HUES64 (cell line): ENCODE results near the gene EDN3.
"Not testable (repeated sequence)": the region's sequence is repeated elsewhere in the genome, so short reads cannot be mapped to it uniquely, and the experiment has no call there.

Source experiments
- H3K27ac ChIP-seq: 2 replicates; pipeline ENCODE4 v1.7.0; 2013; ENCODE audit warnings: low read depth, low read length, inconsistent platforms
- H3K27me3 ChIP-seq: 2 replicates; pipeline ENCODE4 v1.6.1; 2013; ENCODE audit warnings: mild to moderate bottlenecking, low read length; ENCODE audit not compliant: insufficient read depth
- H3K36me3 ChIP-seq: 2 replicates; pipeline ENCODE4 v1.6.1; 2013; ENCODE audit warnings: mild to moderate bottlenecking, low read length; ENCODE audit not compliant: insufficient read depth
- H3K4me1 ChIP-seq: 2 replicates; pipeline ENCODE4 v1.6.1; 2013; ENCODE audit warnings: mild to moderate bottlenecking, low read length, moderate library complexity; ENCODE audit not compliant: insufficient read depth
- H3K4me3 ChIP-seq: 2 replicates; pipeline ENCODE4 v1.5.1; 2013; ENCODE audit warnings: mild to moderate bottlenecking, low read length, moderate library complexity
- H3K9ac ChIP-seq: 2 replicates; pipeline ENCODE4 v1.6.1; 2013; ENCODE audit warnings: mild to moderate bottlenecking, low read depth, low read length
- H3K9me3 ChIP-seq: 2 replicates; pipeline ENCODE4 v1.6.1; 2013; ENCODE audit warnings: low read depth, low read length; ENCODE audit not compliant: insufficient read depth
- WGBS: fragments of 150-250, 120-280 bp; methylation state at CpG from one replicate; pipeline ENCODE4 v1.1.7; 2013; ENCODE audit warnings: missing lambda C conversion rate; 5-methylcytosine and 5-hydroxymethylcytosine counted together

EDN3 gene

DNA sequence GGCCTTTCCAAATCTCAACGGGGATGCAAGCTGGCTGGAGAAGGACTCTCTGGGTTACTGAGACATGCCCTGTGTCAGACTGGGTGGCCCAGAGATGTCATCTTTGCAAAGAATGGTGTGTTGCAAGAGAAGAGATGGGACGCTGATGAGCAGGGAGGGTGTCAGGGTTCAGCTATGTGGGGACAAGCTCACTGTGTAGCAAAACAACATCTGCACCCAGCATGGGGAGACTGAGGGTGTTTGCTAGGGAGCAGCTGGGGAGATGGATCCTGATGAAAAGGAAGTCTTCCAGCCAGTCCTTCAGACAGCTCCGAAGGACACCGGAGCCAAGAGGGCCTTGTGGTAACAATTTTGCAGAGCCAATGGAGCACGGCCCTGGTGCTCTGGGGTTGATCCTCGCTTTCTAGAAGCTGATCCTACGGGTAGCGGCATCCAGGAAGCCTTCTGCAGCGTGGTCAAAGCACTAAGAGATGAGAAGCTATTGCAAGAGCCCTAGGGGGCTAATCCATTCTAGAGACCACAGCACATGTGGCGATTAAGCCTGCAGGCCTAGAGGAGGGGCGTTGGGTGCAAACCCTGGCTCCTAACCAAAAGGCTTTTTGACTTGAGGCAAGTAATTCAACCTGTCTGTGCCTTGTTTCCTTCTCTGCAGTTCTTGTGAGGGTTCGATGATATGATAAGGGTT, 39.9 kb downstream of the EDN3 start:
- Histone ChIP-seq H3K27me3 (no peaks in the 10 kb centered on the region), H3K9me3 (peaks cover 3% of the 10 kb centered on the region; the same call in 1 of the 2 replicates), H3K4me3 (no peak overlapping the region), H3K27ac (no peak overlapping the region), H3K9ac (no peak overlapping the region), H3K36me3 (no peaks in the 10 kb centered on the region), H3K4me1 (no peaks in the 10 kb centered on the region)
- 91% methylated on average over 12 of the region's 12 CpGs for WGBS

DNA sequence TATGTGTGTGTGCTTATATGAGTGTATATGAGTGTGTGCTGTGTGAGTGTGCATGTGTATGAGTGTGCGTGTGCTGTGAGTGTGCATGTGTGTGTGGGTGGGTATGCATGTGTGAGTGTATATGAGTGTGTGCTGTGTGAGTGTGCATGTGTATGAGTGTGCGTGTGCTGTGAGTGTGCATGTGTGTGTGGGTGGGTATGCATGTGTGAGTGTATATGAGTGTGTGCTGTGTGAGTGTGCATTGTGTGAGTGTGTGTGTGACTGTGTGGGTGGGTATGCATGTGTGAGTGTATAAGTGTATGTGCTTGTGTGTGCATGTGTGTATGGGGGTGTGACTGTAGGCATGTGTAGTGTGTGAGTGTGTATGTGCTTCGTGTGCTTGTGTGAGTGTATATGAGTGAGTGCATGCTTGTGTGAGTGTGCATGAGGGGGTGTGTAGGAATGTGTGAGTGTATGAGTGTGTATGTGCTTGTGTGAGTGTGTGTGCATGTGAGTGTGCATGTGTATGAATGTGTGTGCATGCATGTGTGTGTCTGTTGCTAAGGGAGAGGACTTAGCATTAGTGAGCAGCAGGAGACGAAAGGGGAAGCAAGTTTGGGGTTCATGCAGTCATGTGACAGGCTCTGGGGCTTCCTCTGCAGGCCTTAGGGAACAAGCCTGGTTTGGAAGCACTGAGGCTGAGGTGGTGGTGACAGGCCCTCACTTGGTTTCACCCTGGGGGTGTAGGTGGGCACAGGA, 41.0 kb downstream of the EDN3 start:
- H3K9me3 ChIP-seq, H3K36me3 ChIP-seq, H3K27ac ChIP-seq, H3K9ac ChIP-seq, H3K27me3 ChIP-seq, H3K4me3 ChIP-seq, H3K4me1 ChIP-seq: not testable (repeated sequence)
- WGBS: 93% methylated on average over 4 of the region's 4 CpGs

DNA sequence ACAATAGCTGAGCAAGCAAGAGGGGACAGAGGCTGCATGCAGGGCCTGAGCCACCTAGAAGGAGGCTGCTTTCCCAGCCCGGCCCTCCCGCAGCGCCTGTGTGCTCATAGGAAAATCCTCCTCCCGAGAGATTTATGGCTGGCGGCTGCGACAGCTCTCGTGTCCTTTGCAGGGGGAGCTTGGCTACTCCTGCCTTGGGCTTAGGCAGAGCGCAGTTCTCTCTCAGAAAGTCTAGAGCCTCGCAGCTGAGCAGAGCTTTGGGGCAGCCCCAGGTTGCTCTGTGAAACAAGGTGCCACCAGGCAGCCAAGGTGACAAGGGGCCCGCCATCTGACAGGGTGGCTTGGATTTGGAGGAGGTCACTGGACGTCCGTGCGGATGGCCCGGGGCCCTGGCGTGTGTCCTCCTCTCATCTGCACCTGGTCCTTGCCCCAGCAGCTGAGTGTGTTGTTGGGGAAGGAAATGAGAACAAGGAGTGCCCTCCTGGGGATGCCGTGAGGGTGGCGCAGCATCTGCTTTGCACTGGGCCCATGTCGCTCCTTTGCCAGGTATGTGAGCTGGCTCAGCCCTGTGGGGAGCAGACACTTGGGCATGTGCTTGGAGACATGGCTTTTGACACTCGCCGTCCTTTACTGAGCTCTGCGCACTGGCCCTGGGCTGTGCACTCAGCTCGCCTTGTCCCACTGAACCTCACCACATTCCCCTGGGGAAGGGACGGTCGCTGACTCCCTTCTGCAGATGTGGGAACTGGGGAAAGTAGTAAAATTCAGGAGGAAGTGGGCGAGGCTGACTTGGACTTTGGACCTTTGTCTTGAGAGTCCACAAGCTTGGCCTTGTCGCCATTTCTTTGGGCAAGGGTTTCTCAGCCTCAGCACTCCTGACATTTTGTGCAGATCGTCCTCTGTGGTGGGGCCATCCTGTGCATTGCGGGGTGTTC, 41.9 kb downstream of the EDN3 start:
- Histone ChIP-seq H3K4me1 (no peaks in the 10 kb centered on the region), H3K27ac (no peak overlapping the region), H3K27me3 (no peaks in the 10 kb centered on the region), H3K9me3 (peaks cover 3% of the 10 kb centered on the region; the same call in 1 of the 2 replicates), H3K4me3 (no peak overlapping the region), H3K9ac (no peak overlapping the region), H3K36me3 (no peaks in the 10 kb centered on the region)
- WGBS: 92% methylated on average over 28 of the region's 28 CpGs

DNA sequence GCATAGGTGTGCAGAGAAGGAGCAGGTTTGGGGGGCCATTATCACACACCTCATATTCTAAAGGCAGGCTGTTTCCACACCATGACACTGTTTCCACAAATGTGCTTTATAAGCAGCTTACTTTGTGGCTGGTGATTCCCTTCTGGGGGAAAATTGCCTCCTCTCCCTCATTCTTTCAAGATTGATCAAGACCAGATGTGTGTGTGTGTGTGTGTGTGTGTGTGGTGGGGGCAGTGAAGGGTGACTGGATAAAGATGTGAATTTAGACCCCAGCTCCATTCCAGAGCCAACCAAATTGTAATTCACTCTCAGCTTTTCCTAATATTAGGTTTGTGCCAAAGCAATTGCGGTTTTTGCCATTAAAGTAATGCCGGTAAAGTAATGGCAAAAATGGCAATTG, 45.6 kb downstream of the EDN3 start:
- no peaks in the 10 kb centered on the region for H3K4me1 ChIP-seq
- H3K27ac ChIP-seq: no peak overlapping the region
- no peak overlapping the region for H3K9ac ChIP-seq
- H3K27me3 ChIP-seq: no peaks in the 10 kb centered on the region; the same call in 1 of the 2 replicates
- H3K36me3 ChIP-seq: no peaks in the 10 kb centered on the region
- 94% methylated on average over 2 of the region's 2 CpGs for WGBS
- peaks cover 3% of the 10 kb centered on the region; the same call in 1 of the 2 replicates for H3K9me3 ChIP-seq
- H3K4me3 ChIP-seq: no peak overlapping the region

DNA sequence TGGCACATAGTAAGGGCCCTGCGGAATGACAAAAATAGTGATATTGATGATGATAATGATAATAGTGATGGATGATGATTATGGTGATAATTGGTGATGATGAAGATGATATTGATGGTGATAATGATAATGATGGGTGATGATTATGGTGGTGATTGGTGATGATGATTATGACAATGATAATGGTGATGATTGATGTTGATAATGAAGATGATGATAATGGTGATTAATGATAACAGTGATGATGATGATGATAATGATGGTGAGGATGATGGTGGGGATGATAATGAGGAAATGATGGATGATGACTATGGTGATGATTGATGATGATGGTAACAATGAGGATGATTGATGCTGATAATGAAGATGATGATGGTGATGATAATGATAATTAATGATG, 48.9 kb downstream of the EDN3 start:
- Histone ChIP-seq H3K36me3 (no peaks in the 10 kb centered on the region), H3K9me3 (no peaks in the 10 kb centered on the region), H3K4me3 (no peak overlapping the region), H3K9ac (no peak overlapping the region), H3K4me1 (no peaks in the 10 kb centered on the region), H3K27ac (no peak overlapping the region), H3K27me3 (no peaks in the 10 kb centered on the region; the same call in 1 of the 2 replicates)
- WGBS: 95% methylated on average over 1 of the region's 1 CpG

DNA sequence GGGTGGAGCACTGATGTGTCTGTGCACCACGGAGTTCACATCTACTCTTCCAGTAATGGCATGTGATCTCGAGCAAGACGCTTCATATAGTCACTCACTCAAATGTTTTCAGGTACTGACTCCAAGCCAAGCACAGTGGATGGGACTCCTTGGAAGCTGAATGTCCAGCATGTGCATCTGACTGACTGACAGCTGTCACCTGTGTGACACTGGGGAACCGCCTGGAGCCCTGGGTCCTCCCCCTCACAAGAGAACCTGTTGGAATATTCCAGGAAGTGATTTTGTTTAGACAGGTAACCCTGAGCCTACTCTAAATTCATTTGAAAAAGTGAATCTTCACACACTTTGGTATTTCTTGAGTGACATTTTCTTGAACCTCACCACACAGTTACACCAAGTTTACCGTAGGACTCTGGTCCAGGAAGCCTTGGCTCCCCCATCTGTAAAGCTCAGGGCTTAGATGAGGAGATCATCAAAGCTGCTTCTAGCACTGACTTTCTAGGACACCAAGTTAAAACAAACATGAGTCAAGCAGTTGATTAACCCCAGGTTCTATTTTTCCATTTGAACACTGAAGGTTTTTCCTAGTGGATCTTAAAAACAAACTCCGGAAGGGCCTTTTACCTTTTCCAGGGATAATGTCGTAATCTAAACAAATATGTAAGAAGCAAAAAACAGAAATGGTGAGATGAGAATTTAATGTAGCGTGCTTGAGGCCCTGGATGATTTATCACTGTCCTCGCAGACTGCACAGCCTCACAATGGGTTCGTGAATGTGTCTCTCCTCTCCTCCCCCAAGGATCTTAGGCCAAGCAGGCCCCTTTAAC, 50.1 kb downstream of the EDN3 start:
- WGBS: 90% methylated on average over 10 of the region's 10 CpGs
- H3K36me3 ChIP-seq: no peaks in the 10 kb centered on the region
- H3K9me3 ChIP-seq: no peaks in the 10 kb centered on the region
- H3K9ac ChIP-seq: no peak overlapping the region
- no peaks in the 10 kb centered on the region for H3K4me1 ChIP-seq
- no peaks in the 10 kb centered on the region; the same call in 1 of the 2 replicates for H3K27me3 ChIP-seq
- no peak overlapping the region for H3K4me3 ChIP-seq
- H3K27ac ChIP-seq: no peak overlapping the region

DNA sequence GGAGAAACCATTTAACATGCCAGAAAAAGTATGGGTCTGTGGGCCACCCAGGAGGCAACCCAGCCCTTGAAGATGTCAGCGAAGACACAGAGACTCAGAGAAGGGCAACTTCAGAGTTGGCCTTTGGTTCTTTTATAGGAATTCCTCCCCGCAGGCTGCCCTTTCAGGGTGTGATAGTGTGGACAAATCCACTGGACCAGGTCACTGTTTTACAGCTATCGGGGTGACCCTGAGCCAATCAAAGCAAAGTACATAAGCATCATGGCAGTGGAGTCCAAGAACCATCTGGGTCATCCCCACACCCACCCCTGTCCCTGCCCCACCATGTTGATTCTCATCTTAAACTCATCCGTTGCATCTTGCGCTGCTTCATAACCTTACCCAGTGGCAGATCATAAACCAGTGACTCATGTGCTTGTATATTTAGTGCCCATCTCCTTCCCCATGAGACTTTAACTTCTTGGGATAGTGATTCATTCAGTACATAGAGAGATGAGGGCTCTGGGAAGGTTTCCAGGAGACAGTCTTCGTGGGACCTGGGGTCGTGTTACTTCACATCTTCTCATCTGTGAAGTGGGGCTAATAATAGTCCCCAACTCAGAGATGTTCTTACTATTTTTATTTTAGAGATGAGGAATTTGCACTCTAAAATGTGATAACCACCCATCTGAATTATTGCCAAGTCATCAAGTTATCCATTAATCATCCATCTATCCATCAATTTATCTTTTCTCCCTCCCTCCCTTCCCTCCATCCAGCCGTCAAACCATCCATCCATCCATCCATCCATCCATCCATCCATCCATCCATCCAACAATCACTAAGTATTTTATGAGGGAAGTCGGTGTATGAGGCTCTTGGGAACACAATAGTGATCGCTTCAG, 51.0 kb downstream of the EDN3 start:
- WGBS: 91% methylated on average over 8 of the region's 10 CpGs
- H3K27ac ChIP-seq: no peak overlapping the region
- no peak overlapping the region for H3K4me3 ChIP-seq
- H3K9me3 ChIP-seq: no peaks in the 10 kb centered on the region
- no peaks in the 10 kb centered on the region; the same call in 1 of the 2 replicates for H3K27me3 ChIP-seq
- H3K4me1 ChIP-seq: no peaks in the 10 kb centered on the region
- no peaks in the 10 kb centered on the region for H3K36me3 ChIP-seq
- no peak overlapping the region for H3K9ac ChIP-seq

DNA sequence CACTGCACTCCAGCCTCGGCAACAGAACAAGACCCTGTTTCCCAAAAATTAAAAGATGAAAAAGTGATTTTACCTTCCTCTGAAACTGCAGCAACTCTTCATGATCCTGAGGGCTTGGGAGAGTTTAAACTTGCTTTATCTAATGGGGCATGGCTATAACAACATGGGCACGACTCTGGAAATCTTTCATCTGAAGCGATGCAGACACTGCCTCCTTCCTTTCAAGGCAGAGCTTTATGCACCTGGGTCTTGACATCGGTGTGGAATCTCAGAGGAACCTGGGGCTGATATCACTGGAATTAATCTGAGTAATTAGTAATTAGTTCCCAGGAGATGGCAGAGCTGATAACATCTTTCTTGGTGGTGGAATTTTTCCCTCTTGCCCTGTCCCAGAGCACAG, 52.1 kb downstream of the EDN3 start:
- Histone ChIP-seq H3K4me3 (no peak overlapping the region), H3K27ac (no peak overlapping the region), H3K9me3 (no peaks in the 10 kb centered on the region), H3K4me1 (no peaks in the 10 kb centered on the region), H3K36me3 (no peaks in the 10 kb centered on the region), H3K27me3 (no peaks in the 10 kb centered on the region; the same call in 1 of the 2 replicates), H3K9ac (no peak overlapping the region)
- WGBS: 94% methylated on average over 3 of the region's 4 CpGs

DNA sequence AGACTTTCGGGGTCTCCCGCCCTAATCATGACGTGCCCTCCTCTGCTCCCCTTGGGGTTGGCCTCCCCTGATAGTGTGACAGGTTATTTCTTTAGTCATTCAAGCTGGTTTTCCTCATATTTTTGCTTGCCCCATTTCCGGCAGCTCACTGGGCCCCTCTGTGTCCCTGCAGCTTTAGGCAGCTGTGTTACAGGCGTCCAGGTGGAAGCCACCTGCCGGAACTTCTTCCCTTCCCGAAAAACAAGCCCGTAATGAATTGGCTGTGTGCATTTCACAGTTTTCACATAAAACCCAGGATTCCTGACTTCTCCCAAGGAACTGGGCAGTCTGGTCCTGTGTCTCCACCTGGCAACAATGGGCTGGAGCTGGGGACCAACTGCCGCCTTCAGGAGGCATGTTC, 52.6 kb downstream of the EDN3 start:
- H3K27me3 ChIP-seq: no peaks in the 10 kb centered on the region; the same call in 1 of the 2 replicates
- 93% methylated on average over 9 of the region's 9 CpGs for WGBS
- H3K9ac ChIP-seq: no peak overlapping the region

DNA sequence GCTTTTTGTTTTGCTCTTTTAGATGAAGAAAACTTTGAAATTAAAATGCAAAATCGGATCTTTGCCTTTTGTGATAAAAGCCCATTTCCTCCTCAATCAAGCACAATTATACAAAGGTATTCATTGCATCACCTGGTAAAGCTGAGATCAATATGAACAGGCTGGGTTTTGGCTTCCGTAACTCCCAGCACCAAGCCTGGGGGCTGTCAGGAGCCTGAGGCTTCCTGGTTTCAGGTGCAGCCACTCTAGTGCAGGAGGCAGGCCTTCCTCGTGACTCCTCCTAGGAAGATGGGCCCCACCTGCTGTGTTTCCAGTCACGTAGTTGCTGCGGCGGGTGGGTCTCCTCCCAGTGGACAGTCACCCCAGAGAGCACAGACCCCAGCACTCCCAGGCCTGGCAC, 54.0 kb downstream of the EDN3 start:
- Histone ChIP-seq H3K9me3 (no peaks in the 10 kb centered on the region), H3K36me3 (no peaks in the 10 kb centered on the region), H3K4me3 (no peak overlapping the region), H3K4me1 (no peaks in the 10 kb centered on the region), H3K27me3 (no peaks in the 10 kb centered on the region; the same call in 1 of the 2 replicates), H3K27ac (no peak overlapping the region), H3K9ac (no peak overlapping the region)
- 87% methylated on average over 6 of the region's 6 CpGs for WGBS

More for the DNA sequence above, 52.6 kb downstream of the EDN3 start:
- Histone ChIP-seq H3K4me3 (no peak overlapping the region), H3K4me1 (no peaks in the 10 kb centered on the region), H3K9me3 (no peaks in the 10 kb centered on the region), H3K27ac (no peak overlapping the region), H3K36me3 (no peaks in the 10 kb centered on the region)
